Measurements from ENCODE around the gene ZNF485.

ZNF485 gene

DNA sequence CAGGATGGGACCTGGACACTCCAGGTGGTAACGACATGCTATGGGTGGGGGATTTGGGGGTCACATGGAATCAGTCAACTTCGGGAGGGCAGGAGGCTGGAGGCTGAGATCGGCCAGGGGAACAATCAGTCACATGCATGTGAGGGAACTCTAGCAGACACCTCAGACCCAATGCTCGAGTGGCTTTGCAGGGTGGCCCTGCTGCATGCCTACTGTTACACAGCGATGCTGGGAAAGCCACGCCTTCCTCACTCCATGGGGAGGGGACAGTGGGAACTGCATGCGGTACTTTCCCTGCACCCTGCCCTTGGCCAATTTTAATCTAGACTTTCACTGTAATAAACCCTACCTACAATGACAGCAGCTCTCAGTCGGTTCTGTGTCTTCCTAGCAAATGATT, 49.1 kb downstream of the ZNF485 start:
- Histone ChIP-seq H3K9me3 (ENCODE audit: insufficient read depth, low read length) (no peaks in the 10 kb centered on the region), H3K4me3 (ENCODE audit: low read length) (no peak overlapping the region), H4K20me1 (ENCODE audit: insufficient read depth, low read length) (no peaks in the 10 kb centered on the region), H3K27me3 (ENCODE audit: low read depth, low read length) (no peaks in the 10 kb centered on the region), H3K79me2 (ENCODE audit: low read length) (no peaks in the 10 kb centered on the region), H3K4me2 (ENCODE audit: low read length) (no peak overlapping the region), H3K36me3 (replicated peaks; ENCODE audit: low read depth, low read length) (no peaks in the 10 kb centered on the region), H3K9ac (ENCODE audit: low read length) (no peak overlapping the region), H3K4me1 (ENCODE audit: low read length) (peaks cover 9% of the 10 kb centered on the region), H2AFZ (ENCODE audit: low read depth, low read length) (no peak overlapping the region), H3K27ac (ENCODE audit: low read length) (no peak overlapping the region)
- no peak for TF ChIP-seq EZH2phosphoT487 (IDR thresholded peaks at IDR 0.05; ENCODE audit: low read depth)
- TF ChIP-seq, protein P1, sequence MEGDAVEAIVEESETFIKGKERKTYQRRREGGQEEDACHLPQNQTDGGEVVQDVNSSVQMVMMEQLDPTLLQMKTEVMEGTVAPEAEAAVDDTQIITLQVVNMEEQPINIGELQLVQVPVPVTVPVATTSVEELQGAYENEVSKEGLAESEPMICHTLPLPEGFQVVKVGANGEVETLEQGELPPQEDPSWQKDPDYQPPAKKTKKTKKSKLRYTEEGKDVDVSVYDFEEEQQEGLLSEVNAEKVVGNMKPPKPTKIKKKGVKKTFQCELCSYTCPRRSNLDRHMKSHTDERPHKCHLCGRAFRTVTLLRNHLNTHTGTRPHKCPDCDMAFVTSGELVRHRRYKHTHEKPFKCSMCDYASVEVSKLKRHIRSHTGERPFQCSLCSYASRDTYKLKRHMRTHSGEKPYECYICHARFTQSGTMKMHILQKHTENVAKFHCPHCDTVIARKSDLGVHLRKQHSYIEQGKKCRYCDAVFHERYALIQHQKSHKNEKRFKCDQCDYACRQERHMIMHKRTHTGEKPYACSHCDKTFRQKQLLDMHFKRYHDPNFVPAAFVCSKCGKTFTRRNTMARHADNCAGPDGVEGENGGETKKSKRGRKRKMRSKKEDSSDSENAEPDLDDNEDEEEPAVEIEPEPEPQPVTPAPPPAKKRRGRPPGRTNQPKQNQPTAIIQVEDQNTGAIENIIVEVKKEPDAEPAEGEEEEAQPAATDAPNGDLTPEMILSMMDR (IDR thresholded peaks at IDR 0.05; ENCODE audit: low read depth, low read length): no peak

DNA sequence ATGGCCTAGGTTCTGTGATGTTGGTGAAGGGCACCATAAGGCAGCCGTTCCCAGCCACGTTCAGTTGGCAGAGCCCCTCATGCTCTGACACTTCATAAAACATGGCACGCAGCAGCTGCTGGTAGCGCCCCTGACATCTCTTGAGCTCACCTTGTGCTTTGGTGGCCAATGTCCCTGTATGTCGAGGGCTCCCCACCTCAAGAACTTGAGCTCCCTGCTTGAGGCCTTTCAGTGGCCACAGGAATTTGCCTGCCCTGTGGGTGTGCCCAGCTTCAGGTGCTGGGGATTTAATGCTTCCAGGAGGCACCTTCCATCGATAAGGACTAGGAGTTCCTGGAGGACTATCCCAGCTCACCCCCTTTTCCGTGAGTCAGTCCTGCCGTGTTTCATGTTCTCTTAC, 52.0 kb downstream of the ZNF485 start:
- H3K4me1 ChIP-seq (ENCODE audit: low read length): peaks cover 8% of the 10 kb centered on the region
- no peaks in the 10 kb centered on the region for H4K20me1 ChIP-seq (ENCODE audit: insufficient read depth, low read length)
- no peaks in the 10 kb centered on the region for H3K9me3 ChIP-seq (ENCODE audit: insufficient read depth, low read length)
- no peak overlapping the region for H3K4me3 ChIP-seq (ENCODE audit: low read length)
- H3K79me2 ChIP-seq (ENCODE audit: low read length): no peaks in the 10 kb centered on the region
- H3K4me2 ChIP-seq (ENCODE audit: low read length): no peak overlapping the region
- no peak overlapping the region for H3K27ac ChIP-seq (ENCODE audit: low read length)
- H3K36me3 ChIP-seq (replicated peaks; ENCODE audit: low read depth, low read length): no peaks in the 10 kb centered on the region
- no peak overlapping the region for H3K9ac ChIP-seq (ENCODE audit: low read length)
- TF ChIP-seq, protein P1 (IDR thresholded peaks at IDR 0.05; ENCODE audit: low read depth, low read length): no peak
- TF ChIP-seq EZH2phosphoT487 (IDR thresholded peaks at IDR 0.05; ENCODE audit: low read depth): no peak
- H3K27me3 ChIP-seq (ENCODE audit: low read depth, low read length): no peaks in the 10 kb centered on the region
- no peak overlapping the region for H2AFZ ChIP-seq (ENCODE audit: low read depth, low read length)

DNA sequence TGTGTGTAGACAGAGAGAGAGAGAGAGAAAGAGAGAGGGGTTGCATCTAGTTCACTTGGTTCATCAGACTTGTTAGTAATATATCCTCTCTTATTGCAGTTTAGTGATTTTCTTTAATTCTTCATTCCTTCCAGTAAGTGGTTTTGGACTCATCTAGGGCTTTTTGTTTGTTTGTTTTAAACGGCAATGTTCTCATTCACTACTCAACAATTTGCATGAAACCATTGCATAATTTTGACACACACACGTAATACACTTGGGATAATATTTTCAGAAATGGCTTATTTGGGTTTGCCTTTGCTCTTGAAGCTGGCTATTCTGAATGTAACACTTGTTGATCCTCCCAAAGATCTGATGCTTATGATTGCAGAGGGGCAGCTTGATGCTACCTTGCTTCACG, 58.8 kb downstream of the ZNF485 start:
- no peaks in the 10 kb centered on the region for H3K9me3 ChIP-seq (ENCODE audit: insufficient read depth, low read length)
- H3K4me1 ChIP-seq (ENCODE audit: low read length): no peaks in the 10 kb centered on the region
- no peaks in the 10 kb centered on the region for H3K79me2 ChIP-seq (ENCODE audit: low read length)
- no peak overlapping the region for H2AFZ ChIP-seq (ENCODE audit: low read depth, low read length)
- no peaks in the 10 kb centered on the region for H3K36me3 ChIP-seq (replicated peaks; ENCODE audit: low read depth, low read length)
- no peaks in the 10 kb centered on the region for H4K20me1 ChIP-seq (ENCODE audit: insufficient read depth, low read length)
- no peak overlapping the region for H3K9ac ChIP-seq (ENCODE audit: low read length)
- no peak for TF ChIP-seq EZH2phosphoT487 (IDR thresholded peaks at IDR 0.05; ENCODE audit: low read depth)
- TF ChIP-seq, protein P1 (IDR thresholded peaks at IDR 0.05; ENCODE audit: low read depth, low read length): no peak
- no peak overlapping the region for H3K4me2 ChIP-seq (ENCODE audit: low read length)
- H3K27me3 ChIP-seq (ENCODE audit: low read depth, low read length): no peaks in the 10 kb centered on the region
- H3K27ac ChIP-seq (ENCODE audit: low read length): no peak overlapping the region
- H3K4me3 ChIP-seq (ENCODE audit: low read length): no peak overlapping the region

DNA sequence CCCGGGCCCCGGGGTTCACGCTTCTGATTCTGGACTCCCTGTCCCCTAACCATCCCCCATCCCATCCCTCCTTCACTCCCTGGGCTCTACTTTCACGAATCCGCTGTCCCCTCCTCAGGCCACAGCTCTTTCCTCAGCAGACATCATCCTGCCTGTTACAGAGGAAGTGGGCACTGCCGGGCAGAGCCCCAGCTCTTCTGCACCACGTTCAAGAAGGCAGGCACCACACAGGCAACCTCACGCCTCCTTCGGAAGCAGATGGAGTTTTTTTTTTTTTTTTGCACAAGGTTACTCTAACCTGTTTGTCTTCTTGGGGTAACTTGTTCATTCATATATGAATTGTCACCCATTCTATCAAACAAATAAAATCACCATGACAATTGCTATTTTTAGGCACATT, 60.3 kb downstream of the ZNF485 start:
- H3K4me2 ChIP-seq (ENCODE audit: low read length): no peak overlapping the region
- H3K27me3 ChIP-seq (ENCODE audit: low read depth, low read length): no peaks in the 10 kb centered on the region
- TF ChIP-seq, protein P1 (IDR thresholded peaks at IDR 0.05; ENCODE audit: low read depth, low read length): no peak
- TF ChIP-seq EZH2phosphoT487 (IDR thresholded peaks at IDR 0.05; ENCODE audit: low read depth): no peak
- no peaks in the 10 kb centered on the region for H4K20me1 ChIP-seq (ENCODE audit: insufficient read depth, low read length)
- H3K27ac ChIP-seq (ENCODE audit: low read length): no peak overlapping the region
- no peaks in the 10 kb centered on the region for H3K36me3 ChIP-seq (replicated peaks; ENCODE audit: low read depth, low read length)
- no peak overlapping the region for H2AFZ ChIP-seq (ENCODE audit: low read depth, low read length)
- no peak overlapping the region for H3K4me3 ChIP-seq (ENCODE audit: low read length)
- no peaks in the 10 kb centered on the region for H3K9me3 ChIP-seq (ENCODE audit: insufficient read depth, low read length)
- H3K79me2 ChIP-seq (ENCODE audit: low read length): no peaks in the 10 kb centered on the region
- H3K9ac ChIP-seq (ENCODE audit: low read length): no peak overlapping the region
- H3K4me1 ChIP-seq (ENCODE audit: low read length): no peaks in the 10 kb centered on the region

All from OCI-LY3 (cell line).